ENCODE measurements around the gene COL8A2.
"Not testable (repeated sequence)": the region's sequence is repeated elsewhere in the genome, so short reads cannot be mapped to it uniquely, and the experiment has no call there.

The COL8A2 gene

GRCh38 chr1:36125129-36125991 lies at the start of gene COL8A2:
COL8A2 (minus strand) TSS chr1:36125222; CDS start chr1:36100242, 24,980 bp downstream.
- DNase-seq, result no peak

- DNase-seq, result no peak
Observed at GRCh38 chr1:36174713-36175112, 49.7 kb upstream of the COL8A2 start.

- DNase-seq, result no peak
Observed at GRCh38 chr1:36172983-36173382, 48.0 kb upstream of the COL8A2 start.

DNA sequence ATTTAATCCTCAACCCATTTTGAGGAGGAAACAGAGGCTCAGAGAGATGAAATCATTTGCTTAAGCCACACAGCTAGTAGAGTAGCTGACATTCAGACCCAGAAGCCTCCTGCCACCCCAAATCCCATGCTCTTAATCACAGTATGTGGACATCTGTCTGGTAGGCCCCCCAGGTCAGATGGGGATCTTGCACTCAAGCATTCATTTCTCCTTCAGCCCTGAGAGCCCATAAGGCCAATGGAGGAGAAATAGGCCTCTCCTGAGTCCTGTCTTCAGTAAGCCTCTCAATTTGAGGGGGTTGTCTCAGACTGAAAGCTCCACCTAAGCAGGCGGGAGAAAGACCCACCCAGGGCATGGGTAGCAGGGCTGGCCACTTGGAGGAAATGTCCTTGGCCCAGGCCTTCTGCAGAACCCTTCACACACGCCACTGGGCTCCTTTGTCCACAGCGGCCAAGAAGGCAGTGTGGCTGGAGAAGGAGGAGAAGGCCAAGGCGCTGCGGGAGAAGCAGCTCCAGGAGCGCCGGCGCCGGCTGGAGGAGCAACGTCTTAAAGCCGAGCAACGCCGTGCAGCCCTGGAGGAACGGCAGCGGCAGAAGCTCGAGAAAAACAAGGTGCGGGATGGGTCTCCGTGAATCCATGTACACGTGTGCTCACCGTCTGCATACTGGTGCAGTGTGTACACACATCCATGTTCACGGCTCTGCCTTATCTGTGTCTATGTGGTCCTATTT lies 47.2 kb upstream of the COL8A2 start:
- no peak for DNase-seq

- DNase-seq, result no peak
Observed at GRCh38 chr1:36170643-36171412, 45.8 kb upstream of the COL8A2 start.

DNA sequence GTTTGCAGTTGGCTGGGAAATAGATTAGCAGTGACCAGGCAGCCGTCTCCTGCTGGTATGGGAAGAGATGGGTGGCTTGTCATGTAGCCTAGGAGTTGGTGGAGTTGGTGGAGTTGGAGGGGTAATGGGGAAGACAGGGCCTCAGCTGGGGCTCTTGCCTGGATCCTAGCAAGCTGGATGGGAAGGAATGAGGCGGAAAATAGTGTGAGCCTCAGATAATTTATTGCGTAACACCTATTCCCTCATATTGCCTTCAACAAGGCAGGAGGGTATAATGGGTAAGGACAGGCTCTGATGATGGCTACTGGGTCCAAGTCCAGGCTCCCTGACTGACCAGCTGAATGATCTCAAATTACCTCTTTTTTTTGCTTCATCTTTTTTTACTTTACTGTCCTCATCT lies 43.5 kb upstream of the COL8A2 start:
- no peak for DNase-seq

DNA sequence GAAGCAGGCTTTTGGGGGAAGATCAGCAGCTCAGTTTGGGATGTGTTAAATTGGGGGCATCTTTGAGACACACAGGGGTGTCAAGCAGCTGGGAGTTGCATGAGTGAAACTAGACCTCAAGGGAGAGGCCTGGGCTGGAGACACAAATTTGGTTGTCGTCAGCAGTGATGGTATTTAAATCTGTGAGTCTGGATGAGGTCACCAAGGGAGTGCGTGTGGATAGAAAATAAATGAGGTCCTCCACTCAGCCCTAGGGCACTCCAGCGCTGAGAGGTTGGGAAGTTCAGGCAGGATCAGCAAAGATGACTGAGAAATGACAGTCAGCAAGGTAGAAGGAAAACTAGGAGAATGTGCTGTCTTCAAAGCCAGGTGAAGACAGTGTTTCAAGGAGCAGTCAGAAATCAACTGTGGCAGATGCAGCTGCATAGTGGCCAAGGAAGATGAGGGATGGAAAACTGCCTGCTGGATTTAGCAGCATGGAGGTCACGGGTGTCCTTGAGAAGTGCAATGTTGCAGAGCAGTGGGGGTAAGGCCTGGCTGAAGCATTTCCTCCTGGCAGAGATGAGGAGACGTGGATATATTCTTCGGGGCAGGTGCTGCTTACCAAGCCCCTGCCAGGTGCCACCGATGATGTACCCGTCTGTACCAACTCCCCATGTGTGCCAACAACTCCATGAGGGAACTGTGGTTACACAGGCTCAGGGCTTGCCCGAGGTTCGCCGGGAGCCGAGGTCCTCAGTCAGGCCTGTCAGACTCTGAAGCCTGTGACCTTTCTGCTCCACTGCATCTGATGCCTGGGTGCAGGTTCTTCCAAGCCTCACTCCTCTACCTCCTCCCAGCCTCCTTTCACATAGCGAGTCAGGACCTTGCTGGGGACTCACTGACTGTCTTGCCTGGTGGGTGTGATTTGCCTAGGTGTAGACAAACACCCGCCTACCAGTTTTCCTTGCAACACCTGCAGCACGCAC lies 42.2 kb upstream of the COL8A2 start:
- no peak for DNase-seq

DNA sequence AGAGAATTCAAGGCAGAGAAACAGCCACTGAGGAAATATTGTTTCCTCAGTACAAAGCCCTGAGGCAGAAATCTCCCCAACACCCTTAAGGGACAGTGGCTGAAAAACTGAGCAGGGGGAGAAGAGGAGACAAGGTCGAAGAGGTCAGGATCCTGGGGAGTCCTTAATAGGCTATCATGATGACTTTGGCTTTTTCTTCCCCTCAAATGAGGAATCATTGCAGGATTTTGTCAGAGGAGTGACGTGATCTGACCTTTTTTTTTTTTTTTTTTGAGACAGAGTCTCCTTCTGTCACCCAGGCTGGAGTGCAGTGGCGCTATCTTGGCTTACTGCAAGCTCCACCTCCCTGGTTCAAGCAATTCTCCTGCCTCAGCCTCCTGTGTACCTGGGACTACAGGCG lies 41.1 kb upstream of the COL8A2 start:
- no peak for DNase-seq

DNA sequence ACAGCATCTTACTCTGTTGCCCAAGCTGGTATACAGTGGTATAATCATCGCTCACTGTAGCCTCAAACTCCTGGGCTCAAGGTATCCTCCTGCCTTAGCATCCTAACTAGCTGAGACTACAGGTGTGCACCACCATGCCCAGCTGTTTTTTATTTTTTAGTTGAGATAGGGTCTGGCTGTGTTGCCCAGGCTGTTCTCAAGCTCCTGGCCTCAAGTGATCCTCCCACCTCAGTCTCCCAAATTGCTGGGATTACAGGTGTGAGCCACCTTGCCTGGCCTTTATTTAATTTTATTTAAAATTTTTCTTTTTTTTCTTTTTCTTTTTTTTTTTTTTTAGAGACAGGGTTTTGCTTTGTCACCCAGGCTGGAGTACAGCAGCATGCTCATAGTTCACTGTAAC lies 40.1 kb upstream of the COL8A2 start:
- DNase-seq, result no peak

- no peak for DNase-seq
Observed at GRCh38 chr1:36164361-36164760, 39.3 kb upstream of the COL8A2 start.

GRCh38 chr1:36163426-36163825 lies 38.4 kb upstream of the COL8A2 start:
- DNase-seq, result no peak

GRCh38 chr1:36162680-36163239 lies 37.7 kb upstream of the COL8A2 start:
- DNase-seq, result no peak

GRCh38 chr1:36161641-36162531 lies 36.9 kb upstream of the COL8A2 start:
- peak; percentile 71 for DNase-seq

DNA sequence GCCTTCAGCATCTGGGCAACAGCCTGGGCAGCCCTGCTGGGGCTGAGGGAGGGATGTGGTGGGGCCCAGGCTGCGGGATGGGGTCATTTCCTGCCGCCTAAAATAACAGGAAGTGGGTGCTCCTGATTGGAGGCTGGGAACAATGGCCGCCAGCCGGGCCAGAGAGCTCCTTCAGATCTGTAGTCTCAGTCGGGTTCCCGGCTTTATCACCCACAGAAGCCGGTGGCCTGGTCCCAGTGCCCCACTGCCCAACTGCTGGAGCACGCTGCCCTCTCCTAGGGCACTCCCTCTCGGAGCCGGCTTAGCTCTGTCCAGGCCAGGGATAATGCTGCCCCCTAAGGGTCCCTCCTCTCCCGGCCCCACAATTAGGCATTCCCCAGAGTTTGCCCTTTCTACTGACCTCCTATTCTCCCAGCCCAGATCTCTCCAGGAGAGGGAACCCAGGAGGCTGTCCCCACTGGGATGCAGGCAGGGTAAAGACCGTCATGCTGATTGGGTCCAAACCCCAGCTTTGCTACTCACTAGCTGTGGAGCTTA lies 36.0 kb upstream of the COL8A2 start:
- peak; percentile 78 for DNase-seq

GRCh38 chr1:36160388-36160948 lies 35.4 kb upstream of the COL8A2 start:
- DNase-seq, result no peak

- peak; percentile 14 for DNase-seq
Observed at GRCh38 chr1:36159614-36160387, 34.8 kb upstream of the COL8A2 start.

DNA sequence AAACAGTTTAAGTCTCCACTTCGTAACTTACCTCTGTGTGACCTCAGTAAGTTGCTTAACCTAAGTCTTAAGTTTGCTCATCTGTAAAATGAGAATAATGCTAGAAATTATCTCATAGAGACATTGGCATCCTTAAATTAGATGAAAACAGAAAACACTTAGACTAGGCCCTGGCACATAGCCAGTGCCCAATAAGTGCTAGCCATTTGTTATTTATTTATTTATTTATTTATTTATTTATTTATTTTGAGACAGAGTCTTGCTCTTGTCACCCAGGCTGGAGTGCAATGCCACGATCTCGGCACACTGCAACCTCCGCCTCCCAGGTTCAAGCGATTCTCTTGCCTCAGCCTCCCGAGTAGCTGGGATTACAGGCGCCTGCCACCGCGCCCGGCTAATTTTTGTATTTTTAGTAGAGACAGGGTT lies 33.8 kb upstream of the COL8A2 start:
- DNase-seq, result not testable (repeated sequence)

- peak; percentile 15 for DNase-seq
Observed at GRCh38 chr1:36157973-36158826, 33.2 kb upstream of the COL8A2 start.

Data from CD4-positive, alpha-beta T cell treated with Interleukin-17A for 4 hours (primary cell).